T-helper 1 cell treated with Interleukin-12 subunit alpha and Interleukin-12 subunit beta and Interleukin-4 antibody, amounts not matched to agents 30 μg/mL and 1 μg/mL, for 36 hours (primary cell): ENCODE results near the gene ZFP92.

Experiments
- H3K27ac Mint-ChIP-seq: one replicate; pipeline ENCODE4 v1.8.0; 2021; ENCODE audit warnings: mild to moderate bottlenecking, mixed read lengths
- H3K27me3 Mint-ChIP-seq: one replicate; pipeline ENCODE4 v1.8.0; 2021; ENCODE audit warnings: low read depth, mixed read lengths
- H3K36me3 Mint-ChIP-seq: one replicate; pipeline ENCODE4 v1.8.0; 2021; ENCODE audit warnings: low read depth, mixed read lengths
- H3K4me1 Mint-ChIP-seq: one replicate; pipeline ENCODE4 v1.8.0; 2021; ENCODE audit warnings: low read depth, mixed read lengths
- H3K4me3 Mint-ChIP-seq: one replicate; pipeline ENCODE4 v1.8.0; 2021; ENCODE audit warnings: mild to moderate bottlenecking, moderate library complexity, mixed read lengths
- H3K9me3 Mint-ChIP-seq: one replicate; pipeline ENCODE4 v1.8.0; 2021; ENCODE audit warnings: mixed read lengths

Gene ZFP92

DNA sequence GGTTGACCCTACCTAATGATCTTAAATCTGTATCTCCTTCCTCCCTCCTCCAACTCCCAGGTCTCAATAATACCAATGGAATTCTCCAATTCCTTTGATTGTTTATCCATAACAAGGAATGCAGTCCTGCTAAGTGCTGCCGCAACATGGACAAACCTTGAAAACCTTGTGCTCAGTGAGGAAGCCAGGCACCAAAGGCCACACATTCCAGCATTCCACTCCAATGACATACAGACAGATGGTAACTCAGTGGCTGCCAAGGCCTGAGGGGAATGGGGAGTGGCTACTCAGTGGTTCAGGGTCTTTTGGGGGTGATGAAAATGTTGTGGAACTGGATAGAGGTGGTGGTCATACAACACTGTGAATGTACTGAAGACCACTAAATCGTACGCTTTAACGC is 48.7 kb downstream of the ZFP92 start:
- Mint-ChIP-seq H3K4me3 (no peak overlapping the region), H3K4me1 (no peaks in the 10 kb centered on the region), H3K27ac (no peak overlapping the region), H3K27me3 (no peaks in the 10 kb centered on the region), H3K9me3 (no peaks in the 10 kb centered on the region), H3K36me3 (peaks cover 8% of the 10 kb centered on the region)

DNA sequence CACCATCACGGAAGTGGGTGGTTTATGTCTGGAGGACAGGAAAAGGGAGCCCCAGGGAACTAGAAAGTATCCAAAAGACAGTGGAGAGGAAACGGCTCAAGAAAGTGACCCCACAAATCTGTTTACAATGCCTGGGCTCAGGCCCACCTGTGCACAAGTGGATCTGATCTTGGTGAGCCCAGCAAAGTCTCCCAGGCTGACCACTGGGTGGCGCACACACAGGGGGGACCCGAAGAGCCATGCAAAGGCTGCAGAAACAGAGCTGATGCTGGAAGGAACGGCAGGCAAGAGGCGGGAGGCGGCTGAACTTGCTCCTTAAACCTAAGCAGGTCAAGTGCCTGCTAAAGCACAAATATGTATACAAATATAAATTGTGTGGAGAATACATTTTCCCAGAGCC is 49.6 kb downstream of the ZFP92 start:
- H3K4me3 Mint-ChIP-seq = no peak overlapping the region
- H3K4me1 Mint-ChIP-seq = no peaks in the 10 kb centered on the region
- H3K36me3 Mint-ChIP-seq = peaks cover 8% of the 10 kb centered on the region
- H3K27ac Mint-ChIP-seq = no peak overlapping the region
- H3K9me3 Mint-ChIP-seq = no peaks in the 10 kb centered on the region
- no peaks in the 10 kb centered on the region for H3K27me3 Mint-ChIP-seq
